Vagina (tissue), 2 donors: Measurements from ENCODE around the gene GRIK3.

Experiments used
- CTCF ChIP-seq, 3 experiments: fragments of 450-650 bp in 2 of 3; fragments of 200-600 bp in 1 of 3; sonication (generic) in 1 of 3; IDR thresholded peaks; one replicate each; pipeline ENCODE4 v1.5.1; 2017 to 2019; ENCODE audit warnings: antibody characterized with exemption in 3 of 3, mild to moderate bottlenecking in 2 of 3, moderate library complexity in 2 of 3
- POLR2A ChIP-seq, 2 donors: fragments of 450-650 bp; IDR thresholded peaks; one replicate each; pipeline ENCODE4 v1.6.1; 2017; ENCODE audit warnings: antibody characterized with exemption in 2 of 2, mild to moderate bottlenecking in 2 of 2, moderate library complexity in 2 of 2
- POLR2AphosphoS5 ChIP-seq, 2 donors: sonication (generic); formaldehyde crosslinking; IDR thresholded peaks; one replicate each; pipeline ENCODE4 v1.9.0; 2017; ENCODE audit warnings: antibody characterized with exemption in 2 of 2, mild to moderate bottlenecking in 2 of 2, low read depth in 1 of 2; ENCODE audit not compliant: insufficient read depth in 1 of 2

DNA sequence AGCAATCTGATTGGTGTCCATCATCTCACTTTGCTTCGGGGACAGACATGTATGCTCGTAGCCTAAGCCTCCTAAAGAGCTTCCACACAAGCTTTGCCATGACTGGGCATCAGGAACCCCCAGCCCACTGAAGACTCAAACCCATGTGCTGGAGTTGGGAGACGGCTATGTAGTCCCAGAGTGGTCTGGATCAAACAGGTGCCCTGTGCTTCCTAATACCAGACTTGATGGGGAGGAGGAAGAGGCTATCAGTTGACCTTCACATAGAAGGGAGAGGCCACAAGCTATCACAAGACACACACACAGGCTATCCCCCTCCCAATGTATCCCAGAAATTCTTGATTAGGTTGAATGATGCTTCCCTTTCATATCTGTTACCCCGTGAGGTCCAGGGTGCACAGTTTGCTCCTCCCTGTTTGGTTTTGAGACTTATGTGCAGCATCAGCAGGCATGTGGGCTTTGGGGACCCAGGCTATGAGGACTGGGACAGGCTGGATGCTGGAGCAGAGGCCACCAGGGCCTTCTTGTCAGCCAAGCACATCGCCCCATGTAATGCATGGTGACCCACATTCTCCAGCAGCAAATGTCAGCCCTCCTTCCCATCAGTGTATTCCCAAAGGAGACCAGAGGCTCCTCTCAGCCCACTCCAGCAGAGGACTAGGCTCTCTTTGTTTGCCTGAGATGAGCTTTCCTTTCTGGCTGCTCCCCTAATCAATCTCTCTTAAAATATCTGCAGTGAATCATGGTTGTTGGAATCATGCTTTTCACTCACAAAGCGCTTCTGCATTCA, 159.8 kb downstream of the GRIK3 start:
- TF ChIP-seq CTCF (IDR thresholded peaks at IDR 0.05) (no peak), POLR2A (IDR thresholded peaks at IDR 0.05) (no peak), POLR2AphosphoS5 (IDR thresholded peaks at IDR 0.05; ENCODE audit: insufficient read depth in 1 of 2, low read depth in 1 of 2) (no peak)
